Glutamatergic neuron (in vitro differentiated cells): ENCODE data around the gene CTSH. TPM values are rescaled to one million over a fixed set of nuclear protein-coding genes. Genes with fewer than 3 reads are reported as not detected.

ENCODE experiments used
- DNase-seq: peaks from one replicate; pipeline ENCODE4 v3.0.0; 2022
- H3K27ac Mint-ChIP-seq: one replicate; pipeline ENCODE4 v1.8.0; 2020; ENCODE audit warnings: mild to moderate bottlenecking, mixed read lengths, inconsistent platforms; ENCODE audit not compliant: unreplicated experiment
- H3K27me3 Mint-ChIP-seq: one replicate; pipeline ENCODE4 v1.8.0; 2020; ENCODE audit warnings: mild to moderate bottlenecking, moderate library complexity, mixed read lengths, inconsistent platforms; ENCODE audit not compliant: unreplicated experiment
- H3K36me3 Mint-ChIP-seq: one replicate; pipeline ENCODE4 v1.8.0; 2020; ENCODE audit warnings: mild to moderate bottlenecking, mixed read lengths, inconsistent platforms; ENCODE audit not compliant: unreplicated experiment
- H3K4me1 Mint-ChIP-seq: one replicate; pipeline ENCODE4 v1.8.0; 2020; ENCODE audit warnings: mild to moderate bottlenecking, low read depth, mixed read lengths, inconsistent platforms; ENCODE audit not compliant: unreplicated experiment
- H3K4me3 Mint-ChIP-seq: one replicate; pipeline ENCODE4 v1.8.0; 2020; ENCODE audit warnings: mild to moderate bottlenecking, mixed read lengths, inconsistent platforms; ENCODE audit not compliant: unreplicated experiment
- H3K9me3 Mint-ChIP-seq: one replicate; pipeline ENCODE4 v1.8.0; 2020; ENCODE audit warnings: mild to moderate bottlenecking, moderate library complexity, mixed read lengths, inconsistent platforms; ENCODE audit not compliant: unreplicated experiment
- total RNA-seq: library from RNA; stranded (reverse); fragmentation: NEBNext Ultra II Directional; extraction: Animal tissue kit (Norgen Biotek cat#: 25700); gene quantifications from one replicate; pipeline ENCODE4 v1.2.1, GENCODE V29; 2021; ENCODE audit not compliant: unreplicated experiment
- TF ChIP-seq, protein P1 (sequence below): fragments of 200-600 bp; sonication (generic); IDR thresholded peaks from one replicate; pipeline ENCODE4 v1.5.0; 2021; ENCODE audit not compliant: partially characterized antibody, unreplicated experiment

The CTSH gene
- total RNA-seq, 1 donor from 2014 or later: not detected

- no peak for DNase-seq
- Mint-ChIP-seq H3K9me3 (no peaks in the 10 kb centered on the region), H3K27me3 (peaks cover 8% of the 10 kb centered on the region), H3K36me3 (no peaks in the 10 kb centered on the region), H3K4me1 (peaks cover 5% of the 10 kb centered on the region), H3K27ac (no peak overlapping the region), H3K4me3 (no peak overlapping the region)
- TF ChIP-seq, protein P1, sequence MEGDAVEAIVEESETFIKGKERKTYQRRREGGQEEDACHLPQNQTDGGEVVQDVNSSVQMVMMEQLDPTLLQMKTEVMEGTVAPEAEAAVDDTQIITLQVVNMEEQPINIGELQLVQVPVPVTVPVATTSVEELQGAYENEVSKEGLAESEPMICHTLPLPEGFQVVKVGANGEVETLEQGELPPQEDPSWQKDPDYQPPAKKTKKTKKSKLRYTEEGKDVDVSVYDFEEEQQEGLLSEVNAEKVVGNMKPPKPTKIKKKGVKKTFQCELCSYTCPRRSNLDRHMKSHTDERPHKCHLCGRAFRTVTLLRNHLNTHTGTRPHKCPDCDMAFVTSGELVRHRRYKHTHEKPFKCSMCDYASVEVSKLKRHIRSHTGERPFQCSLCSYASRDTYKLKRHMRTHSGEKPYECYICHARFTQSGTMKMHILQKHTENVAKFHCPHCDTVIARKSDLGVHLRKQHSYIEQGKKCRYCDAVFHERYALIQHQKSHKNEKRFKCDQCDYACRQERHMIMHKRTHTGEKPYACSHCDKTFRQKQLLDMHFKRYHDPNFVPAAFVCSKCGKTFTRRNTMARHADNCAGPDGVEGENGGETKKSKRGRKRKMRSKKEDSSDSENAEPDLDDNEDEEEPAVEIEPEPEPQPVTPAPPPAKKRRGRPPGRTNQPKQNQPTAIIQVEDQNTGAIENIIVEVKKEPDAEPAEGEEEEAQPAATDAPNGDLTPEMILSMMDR: no peak
Observed at GRCh38 chr15:78991879-78992278, 47.0 kb upstream of the CTSH start.

DNA sequence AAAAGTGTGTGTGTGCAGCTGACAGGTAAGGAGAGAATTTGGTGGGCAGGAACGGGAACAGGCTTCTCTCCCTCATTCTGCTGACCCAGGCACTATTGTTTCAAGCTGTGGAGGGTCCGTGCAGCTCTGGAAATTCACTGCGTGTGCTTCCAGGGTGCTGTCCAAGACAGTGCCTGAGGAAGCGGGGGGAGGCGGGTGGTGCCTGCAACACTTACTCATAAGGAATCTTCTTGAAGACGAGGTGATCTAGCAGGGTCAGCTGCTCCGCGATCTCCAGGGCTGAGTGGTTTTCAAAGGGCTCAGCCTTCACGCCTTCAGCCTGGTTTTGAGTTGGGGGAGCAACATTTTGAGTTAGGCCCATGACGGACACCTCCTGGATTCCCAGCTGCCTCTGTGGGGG is 46.6 kb upstream of the CTSH start:
- Mint-ChIP-seq H3K9me3 (no peaks in the 10 kb centered on the region), H3K27me3 (peaks cover 5% of the 10 kb centered on the region), H3K4me3 (no peak overlapping the region), H3K27ac (no peak overlapping the region), H3K36me3 (no peaks in the 10 kb centered on the region), H3K4me1 (peaks cover 5% of the 10 kb centered on the region)
- no peak for DNase-seq
- TF ChIP-seq, protein P1: no peak

DNA sequence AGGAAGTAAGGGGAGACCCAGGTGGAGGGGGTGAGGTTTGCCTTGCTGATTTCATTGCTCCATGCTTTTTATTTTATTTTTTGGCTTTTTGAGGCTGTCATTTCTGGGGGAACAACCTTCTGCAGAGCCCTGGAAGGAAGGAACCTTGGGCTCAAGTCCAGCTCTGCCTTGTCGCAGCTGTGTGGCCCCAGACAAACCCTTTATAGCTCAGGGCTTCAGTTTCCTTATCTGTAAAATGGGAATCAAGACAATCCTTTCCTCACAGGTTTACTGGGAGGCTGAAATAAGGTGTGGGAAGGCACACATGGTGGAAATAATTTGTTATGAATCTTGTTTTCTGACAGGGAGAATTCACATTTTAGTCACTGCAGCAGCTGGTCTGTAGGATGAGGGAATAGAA is 45.4 kb upstream of the CTSH start:
- H3K27ac Mint-ChIP-seq: no peak overlapping the region
- no peak overlapping the region for H3K4me3 Mint-ChIP-seq
- TF ChIP-seq, protein P1: no peak
- no peaks in the 10 kb centered on the region for H3K9me3 Mint-ChIP-seq
- peaks cover 3% of the 10 kb centered on the region for H3K27me3 Mint-ChIP-seq
- DNase-seq: no peak
- H3K36me3 Mint-ChIP-seq: no peaks in the 10 kb centered on the region
- H3K4me1 Mint-ChIP-seq: peaks cover 2% of the 10 kb centered on the region

DNA sequence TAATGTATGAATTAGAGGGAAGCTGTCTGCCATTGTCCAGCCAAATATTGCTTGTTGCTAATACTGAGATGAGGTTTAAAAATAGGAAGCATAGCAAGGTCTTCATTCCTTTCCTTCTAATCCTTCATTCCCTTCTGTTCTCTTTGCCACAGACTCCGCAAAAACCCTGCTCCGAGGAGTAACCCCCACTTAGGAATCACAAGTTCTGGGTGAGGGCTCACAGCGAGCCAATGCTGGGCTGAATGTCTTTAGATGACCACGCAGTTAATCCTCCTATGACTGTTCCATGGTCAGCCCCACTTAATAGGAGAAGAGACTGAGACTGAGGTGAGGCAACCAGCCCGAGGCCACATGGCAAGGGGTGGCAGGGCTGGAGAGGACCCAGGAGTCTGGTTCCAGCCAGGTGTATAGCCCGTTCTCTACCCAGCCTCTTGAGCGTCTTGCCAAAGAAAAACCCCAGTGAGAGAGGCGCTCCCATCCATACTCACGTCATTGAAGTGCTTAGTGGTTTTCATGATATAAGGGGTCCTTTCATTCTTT is 44.9 kb upstream of the CTSH start:
- TF ChIP-seq, protein P1: no peak
- H3K4me3 Mint-ChIP-seq: no peak overlapping the region
- H3K4me1 Mint-ChIP-seq: peaks cover 2% of the 10 kb centered on the region
- H3K36me3 Mint-ChIP-seq: no peaks in the 10 kb centered on the region
- DNase-seq: no peak
- no peak overlapping the region for H3K27ac Mint-ChIP-seq
- no peaks in the 10 kb centered on the region for H3K27me3 Mint-ChIP-seq
- no peaks in the 10 kb centered on the region for H3K9me3 Mint-ChIP-seq

DNA sequence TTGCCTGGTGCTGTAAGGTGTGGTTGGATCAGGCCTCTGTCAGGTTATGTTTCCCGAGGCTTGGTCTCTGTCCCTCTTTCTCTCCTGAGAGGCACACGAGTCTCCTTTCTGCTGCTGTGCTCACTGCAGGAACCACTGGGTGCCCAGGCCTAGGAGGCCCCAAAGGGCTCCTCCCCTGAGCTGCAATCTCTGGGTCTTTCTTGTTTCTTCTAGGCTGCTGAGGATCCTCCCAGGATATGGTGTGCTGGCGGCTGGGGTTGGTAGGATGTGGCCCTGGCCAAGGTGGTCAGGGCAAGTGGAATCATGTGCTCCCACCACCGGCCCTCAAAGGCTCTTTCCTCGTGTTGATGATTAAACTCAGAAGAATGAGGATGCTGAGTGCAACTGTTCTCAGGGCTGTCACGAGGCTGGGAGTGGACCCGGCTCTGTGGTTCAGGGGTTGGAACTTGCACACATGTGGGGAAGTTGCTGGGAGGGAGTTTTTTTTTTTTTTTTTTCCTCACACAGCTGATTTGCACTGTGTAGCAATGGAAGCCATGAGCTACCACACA is 43.6 kb upstream of the CTSH start:
- Mint-ChIP-seq H3K4me1 (peaks cover 2% of the 10 kb centered on the region), H3K9me3 (no peaks in the 10 kb centered on the region), H3K27ac (no peak overlapping the region), H3K4me3 (no peak overlapping the region), H3K27me3 (no peaks in the 10 kb centered on the region), H3K36me3 (peaks cover 6% of the 10 kb centered on the region)
- TF ChIP-seq, protein P1: no peak
- DNase-seq: no peak
